GM10847 (cell line): ENCODE results near the gene UBE2D1.

Experiments used
- POLR2A ChIP-seq: IDR thresholded peaks from 2 replicates; pipeline ENCODE4 v1.6.1; 2011; ENCODE audit not compliant: insufficient read length; ENCODE audit errors: extremely low read depth

UBE2D1 gene

DNA sequence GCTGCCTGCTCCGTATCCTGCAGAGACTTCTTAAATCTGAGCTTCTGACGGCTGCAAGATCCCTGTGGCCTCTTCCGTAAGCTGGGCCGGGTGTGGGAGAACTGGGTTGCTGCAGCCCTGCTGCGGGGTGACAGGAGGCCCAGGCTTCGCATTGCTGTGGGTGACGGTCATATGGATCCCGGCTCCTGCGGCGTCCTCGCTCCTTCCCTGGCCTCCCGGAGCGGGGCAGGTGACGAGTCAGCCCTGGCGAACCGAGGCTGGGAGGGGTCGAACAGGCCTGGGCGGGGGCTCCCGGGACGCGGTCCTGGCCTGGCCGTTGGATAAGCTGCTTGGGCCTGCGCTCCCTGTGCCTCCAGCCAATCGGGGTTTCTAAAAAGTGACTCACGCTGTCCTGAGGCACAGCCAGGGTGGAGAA is 7.8 kb upstream of the UBE2D1 start:
- no peak for TF ChIP-seq POLR2A

DNA sequence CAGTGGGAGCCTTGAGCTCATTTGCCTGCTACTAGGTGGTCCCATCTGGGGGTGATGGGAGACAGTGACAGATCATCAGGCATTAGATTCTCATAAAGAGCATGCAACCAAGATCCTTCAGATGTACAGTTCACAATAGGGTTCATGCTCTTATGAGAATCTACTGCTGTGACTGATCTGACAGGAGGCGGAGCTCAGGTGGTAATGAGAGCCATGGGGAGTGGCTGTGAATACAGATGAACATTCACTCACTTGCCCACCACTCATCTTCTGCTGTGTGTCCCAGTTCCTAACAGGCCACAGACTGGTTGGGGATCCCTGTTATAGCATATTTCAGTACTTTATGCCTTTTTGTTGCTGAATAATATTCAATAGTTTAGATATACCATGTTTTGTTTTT is 6.6 kb upstream of the UBE2D1 start:
- TF ChIP-seq POLR2A: no peak

DNA sequence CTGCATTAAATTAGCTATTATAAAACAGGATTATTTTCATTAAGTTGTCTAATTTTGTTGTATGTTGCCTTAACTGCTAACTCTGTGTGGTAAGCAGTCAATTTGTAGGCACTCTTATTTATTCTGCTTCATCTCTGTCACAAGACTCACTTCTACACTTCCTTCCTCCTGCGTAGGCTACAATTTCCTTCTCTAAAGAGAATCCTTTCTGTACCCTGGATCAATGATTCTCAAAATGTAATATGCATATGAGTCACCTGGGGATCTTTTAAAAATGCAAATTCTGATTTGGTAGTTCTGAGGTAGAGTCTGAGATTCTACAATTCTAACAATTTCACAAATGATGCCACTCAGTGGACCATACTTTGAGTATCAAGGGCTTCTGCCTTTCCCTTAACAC is 4.4 kb upstream of the UBE2D1 start:
- no peak for TF ChIP-seq POLR2A

DNA sequence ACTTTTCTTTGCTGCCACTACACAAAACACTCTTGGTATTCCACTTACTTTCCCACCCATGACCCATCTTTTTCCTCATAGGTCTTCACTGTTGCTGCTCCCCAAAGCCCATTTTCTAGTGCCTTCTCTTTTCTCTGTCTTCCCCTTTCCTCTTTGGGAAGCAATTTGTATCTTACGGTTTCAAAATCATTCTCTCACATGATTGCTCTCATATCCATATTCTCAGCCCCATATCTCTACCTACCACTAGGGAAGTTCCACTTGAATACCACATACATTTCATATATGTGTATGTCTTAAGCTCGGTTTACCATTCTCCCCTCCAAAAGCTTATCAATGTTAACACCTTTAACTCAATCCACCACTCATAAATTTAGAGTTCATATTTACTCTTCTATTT is 3.2 kb upstream of the UBE2D1 start:
- no peak for TF ChIP-seq POLR2A

DNA sequence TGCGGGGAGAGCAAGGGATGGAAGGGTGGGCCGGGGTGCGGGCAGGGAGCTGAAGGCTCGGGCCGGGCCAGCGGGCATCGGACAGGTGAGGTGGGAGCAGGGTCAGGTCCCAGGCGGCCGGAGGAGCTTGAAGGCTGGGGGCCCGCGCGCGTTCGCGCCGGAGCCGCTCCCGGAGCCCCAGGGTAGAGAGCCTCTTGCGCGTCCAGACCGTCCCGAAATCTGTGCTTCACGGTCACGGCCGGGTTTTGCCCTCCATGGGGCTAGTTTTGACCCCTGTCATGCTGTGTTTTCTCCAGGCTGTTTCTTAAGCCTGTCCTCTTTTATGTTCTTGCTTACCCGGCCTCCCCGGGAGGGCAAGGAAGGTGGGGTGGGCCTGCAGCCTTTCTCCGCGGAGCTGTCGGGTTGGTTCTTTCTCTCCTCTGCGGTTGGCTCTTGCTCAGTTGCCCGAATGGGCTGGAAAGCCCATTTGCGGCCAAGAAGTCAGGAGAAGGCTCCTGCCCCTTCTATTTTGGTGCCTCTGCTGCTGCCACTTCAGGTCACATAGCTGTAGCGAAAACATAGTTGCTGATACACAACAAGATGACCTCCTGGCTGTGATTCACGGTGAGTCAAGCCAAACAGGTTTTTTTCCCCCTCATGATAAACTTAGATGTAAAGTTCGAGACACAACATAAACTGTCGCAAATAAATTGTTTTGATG is 650 bp downstream of the UBE2D1 start:
- no peak for TF ChIP-seq POLR2A

DNA sequence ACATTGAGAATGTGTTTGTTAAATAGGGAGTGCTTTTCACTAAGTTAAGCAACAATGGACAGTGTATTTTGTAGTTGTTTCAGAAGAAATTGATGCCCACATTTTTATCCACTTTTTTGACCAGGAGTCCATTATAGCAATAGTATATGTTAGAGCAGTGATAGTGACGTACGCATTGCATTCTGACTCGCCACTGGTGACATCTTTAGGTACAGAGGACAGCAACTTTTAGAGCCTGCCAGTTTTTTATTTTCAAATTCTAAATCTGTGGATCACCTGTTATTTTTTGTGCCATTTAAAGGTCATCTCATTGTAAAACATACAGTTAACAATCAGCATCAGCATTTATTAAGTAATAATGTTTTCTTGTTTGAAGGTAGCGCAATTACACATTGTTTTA is 1.4 kb downstream of the UBE2D1 start:
- TF ChIP-seq POLR2A: no peak

DNA sequence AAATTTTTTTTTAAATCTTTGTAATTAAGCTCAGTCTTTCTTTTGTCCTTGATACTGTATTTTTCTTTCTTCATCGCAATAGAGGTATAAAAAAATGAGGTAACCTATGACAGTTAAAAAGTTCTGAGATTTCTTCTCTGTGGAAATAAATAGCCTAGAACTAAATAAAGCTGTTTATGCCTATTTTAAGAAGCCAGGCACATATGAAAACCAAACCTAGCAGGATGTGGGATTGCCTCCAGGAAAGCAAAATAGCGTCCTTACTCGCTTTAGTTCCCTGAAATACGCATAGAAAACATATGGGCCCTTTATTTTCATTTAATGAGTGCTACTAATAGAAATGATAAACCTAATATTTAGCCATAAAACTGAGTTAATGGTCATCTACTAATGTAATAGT is 6.6 kb downstream of the UBE2D1 start:
- no peak for TF ChIP-seq POLR2A

DNA sequence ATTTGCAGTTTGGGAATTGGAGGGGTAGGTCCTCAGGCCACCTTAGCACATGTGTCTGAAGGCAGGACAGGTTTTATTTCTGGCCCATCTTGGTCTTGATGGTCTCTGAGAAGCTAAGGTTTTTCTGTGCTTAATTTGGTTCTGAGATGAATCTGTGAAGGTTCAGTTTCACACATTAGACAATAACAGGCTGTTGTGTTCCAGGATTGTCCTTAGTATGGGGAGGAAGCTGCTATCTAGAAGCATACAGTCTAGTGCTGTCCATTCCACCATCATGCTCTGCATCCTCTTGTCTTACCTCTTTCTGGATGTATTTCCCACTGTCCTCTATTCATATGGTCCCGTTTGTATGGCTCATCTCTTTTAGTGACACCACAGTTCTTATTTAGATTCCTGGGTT is 7.1 kb downstream of the UBE2D1 start:
- no peak for TF ChIP-seq POLR2A

DNA sequence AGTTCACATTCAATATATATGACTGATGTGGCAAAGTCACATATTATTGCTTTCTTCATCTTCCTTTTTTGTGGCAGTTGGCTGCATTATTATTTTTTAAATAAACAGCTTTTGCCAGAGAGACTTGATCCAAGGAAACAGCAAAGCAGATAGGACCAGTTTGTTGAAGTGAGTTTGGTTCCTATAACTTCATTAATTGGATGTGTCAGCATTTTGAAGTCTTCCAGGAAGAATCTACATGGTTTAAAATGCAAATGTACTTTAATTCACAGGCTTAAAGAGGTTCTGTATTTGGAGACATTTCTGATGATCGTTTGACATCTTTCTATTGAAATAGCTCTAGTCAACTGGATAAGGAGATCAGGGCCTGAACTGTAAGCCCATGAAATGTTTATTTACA is 13.2 kb downstream of the UBE2D1 start:
- no peak for TF ChIP-seq POLR2A

DNA sequence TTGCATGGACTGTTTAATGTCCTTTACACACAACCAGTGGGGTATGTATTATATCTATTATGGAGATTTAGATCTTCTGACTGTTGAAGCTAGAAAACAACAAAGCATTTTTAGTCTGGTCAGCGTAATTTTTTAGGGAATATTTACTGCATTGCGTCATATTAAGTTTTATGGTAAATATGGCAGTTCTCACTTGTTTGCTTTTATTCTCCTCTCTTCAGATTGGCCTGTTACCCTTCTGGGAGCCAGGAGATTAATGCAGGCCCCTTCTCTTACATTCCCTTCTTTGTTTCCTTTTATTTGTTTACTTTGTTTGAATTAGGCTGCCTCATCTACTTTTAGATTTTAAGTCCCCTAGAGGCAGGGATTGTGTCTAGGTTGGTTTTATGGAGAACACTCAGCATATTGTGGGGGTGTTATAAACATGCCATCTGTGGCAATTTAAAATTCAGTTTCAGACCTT is 13.8 kb downstream of the UBE2D1 start:
- no peak for TF ChIP-seq POLR2A

DNA sequence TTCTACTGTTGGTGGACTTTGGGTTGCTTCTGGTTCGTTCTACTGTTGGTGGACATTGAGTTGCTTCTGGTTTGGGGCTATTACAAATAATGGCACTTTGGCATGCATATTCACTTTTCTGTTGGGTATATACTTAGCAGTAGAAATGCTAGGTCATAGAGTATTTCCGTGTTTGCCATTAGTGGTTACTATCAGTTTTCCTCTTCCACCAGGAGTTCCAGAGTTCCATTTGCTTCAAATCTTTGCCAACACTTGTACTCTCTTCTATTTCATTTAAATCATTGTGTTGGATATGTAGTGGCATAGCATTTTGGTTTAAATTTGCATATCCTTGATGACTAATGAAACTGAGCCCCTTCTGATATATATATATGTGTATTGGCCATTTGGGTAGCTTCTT is 15.2 kb downstream of the UBE2D1 start:
- TF ChIP-seq POLR2A: no peak

DNA sequence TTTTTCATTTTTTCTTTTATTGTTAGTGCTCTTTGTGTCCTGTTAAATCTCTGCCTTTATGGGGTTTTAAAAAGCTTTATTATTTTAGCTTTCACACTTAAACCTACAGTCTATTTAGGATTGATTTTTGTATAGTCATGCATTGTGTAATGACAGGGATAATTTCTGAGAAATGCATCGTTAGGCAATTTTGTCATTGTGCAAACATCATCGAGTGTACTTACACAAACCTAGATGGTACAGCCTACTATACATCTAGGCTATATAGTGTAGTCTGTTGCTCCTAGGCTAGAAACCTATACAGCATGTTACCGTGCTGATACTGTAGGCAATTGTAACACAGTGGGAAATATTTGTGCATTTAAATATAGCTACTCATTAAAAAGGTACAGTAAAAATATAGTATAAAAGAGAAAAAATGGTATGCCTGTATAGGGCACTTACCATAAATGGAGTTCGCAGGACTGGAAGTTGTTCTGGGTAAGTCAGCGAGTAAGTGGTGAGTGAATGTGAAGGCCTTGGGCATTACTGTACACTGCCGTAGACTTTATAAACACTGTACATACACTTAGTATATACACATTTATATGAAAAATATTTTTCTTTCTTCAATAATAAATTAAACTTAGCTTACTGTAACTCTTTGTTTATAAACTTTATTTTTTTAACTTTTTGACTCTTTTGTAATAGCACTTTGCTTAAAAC is 16.0 kb downstream of the UBE2D1 start:
- TF ChIP-seq POLR2A: no peak

DNA sequence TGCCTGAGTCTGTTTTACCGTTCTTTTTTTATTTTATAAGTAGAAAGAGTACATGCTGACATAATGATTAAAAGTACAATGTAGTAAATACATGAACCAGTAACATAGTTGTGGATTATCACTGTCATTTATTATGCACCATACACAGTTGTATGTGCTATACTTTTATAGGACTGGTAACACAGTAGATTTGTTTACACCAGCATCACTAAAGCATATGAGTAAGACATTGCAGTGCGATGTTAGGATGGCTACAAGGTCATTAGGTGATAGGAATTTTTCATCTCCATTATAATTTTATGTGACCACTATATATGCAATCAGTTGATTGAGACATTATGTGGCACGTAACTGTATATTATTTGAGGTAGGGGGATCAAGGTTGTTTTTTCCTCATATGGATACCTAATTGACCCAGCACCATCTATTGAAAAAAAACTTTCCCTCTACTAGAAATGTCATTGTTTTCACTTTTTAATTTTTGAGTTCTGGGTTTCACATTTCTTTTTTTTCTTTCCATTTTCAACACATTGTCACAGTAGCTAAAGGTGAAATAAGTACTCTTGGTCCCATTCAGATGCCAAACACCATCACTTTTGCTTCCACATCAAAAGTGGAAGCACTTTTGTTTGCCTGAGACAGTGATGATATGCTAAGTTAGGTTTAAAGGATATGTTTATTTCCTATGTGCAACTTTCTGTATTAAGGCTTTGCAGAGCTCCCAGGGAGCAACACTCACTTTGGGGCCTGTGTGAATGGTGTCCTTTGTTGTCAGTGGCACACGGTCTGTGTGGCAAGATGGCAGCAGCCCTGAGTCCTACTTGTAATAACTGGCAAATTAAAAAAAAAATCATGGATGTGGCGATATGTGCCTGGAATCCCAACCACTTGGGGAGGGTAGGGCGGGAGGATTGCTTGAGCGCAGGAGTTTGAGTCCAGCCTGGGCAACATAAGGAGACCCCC is 17.1 kb downstream of the UBE2D1 start:
- no peak for TF ChIP-seq POLR2A

DNA sequence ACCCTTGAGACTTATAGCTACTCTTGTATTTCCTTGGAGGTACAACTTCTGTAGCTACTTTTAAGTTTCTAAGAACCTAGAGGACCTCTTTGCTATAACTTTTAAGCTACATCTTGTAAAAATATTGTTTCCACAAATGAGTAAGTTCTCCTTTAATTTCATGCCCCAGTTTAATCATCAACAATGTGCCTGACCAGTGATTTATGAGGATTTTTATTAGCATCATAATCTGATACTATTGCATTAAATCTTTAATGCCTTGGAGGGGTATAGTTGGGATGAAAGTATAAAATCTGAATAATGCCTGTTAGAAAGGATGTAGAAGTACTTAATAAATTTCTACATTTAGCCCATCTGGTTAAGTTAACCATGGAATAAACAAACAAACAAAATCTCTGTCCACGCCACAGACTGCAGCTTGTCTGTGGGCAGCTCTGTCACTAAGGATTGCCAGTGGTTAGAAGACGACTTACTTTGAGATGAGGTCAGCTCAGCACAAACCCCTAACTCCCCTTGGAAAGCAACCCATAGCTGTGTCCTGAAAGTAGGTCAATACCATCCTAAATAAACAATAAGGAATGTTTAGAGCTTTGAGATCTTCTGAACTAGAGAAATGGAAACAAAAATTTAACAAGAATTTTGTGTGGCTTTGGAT is 18.3 kb downstream of the UBE2D1 start:
- no peak for TF ChIP-seq POLR2A

DNA sequence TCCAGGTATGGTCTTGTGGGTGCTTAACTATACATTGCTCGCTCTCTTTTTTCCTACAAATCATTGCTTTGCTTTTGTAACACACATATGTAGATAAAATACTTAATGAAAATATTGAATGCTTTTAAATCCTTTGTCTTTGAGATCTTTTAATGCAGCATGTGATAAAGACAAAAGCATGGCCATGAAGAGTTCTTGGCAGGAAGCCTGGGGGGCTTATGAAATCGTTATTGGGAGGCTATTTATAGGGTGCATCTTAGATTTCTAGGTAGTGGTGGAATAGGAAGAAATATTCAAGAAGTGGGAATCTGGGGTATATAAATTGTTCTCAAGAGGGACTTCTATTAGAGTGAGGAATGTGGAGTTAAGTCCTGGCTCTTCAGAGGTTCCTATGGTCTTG is 21.9 kb downstream of the UBE2D1 start:
- TF ChIP-seq POLR2A: no peak
